Measurements from ENCODE around the gene HLA-DRA.

HLA-DRA gene

GRCh38 chr6:32475392-32476206 is 35.9 kb downstream of the HLA-DRA start:
- no peak for DNase-seq (ENCODE audit: low spot score)

GRCh38 chr6:32483968-32484613 is 44.4 kb downstream of the HLA-DRA start:
- no peak for DNase-seq (ENCODE audit: low spot score)

GRCh38 chr6:32484614-32484998 is 44.9 kb downstream of the HLA-DRA start:
- DNase-seq (ENCODE audit: low spot score), result no peak

- no peak for DNase-seq (ENCODE audit: low spot score)
Measured at GRCh38 chr6:32488083-32488482, 48.4 kb downstream of the HLA-DRA start.

GRCh38 chr6:32491700-32492099 is 52.0 kb downstream of the HLA-DRA start:
- no peak for DNase-seq (ENCODE audit: low spot score)

GRCh38 chr6:32492351-32492750 is 52.7 kb downstream of the HLA-DRA start:
- DNase-seq (ENCODE audit: low spot score), result no peak

All from AG08396 (cell line).